HG03060 (cell line): ENCODE results near the gene LIN7B.
"Not testable (repeated sequence)": the region's sequence is repeated elsewhere in the genome, so short reads cannot be mapped to it uniquely, and the experiment has no call there.

Experiments used
- ATAC-seq: cut with Tn5 transposase; IDR thresholded peaks from one replicate; pipeline ENCODE4 v1.9.1; 2021; ENCODE audit warnings: low read depth, moderate number of reproducible peaks; ENCODE audit not compliant: unreplicated experiment

Gene LIN7B

DNA sequence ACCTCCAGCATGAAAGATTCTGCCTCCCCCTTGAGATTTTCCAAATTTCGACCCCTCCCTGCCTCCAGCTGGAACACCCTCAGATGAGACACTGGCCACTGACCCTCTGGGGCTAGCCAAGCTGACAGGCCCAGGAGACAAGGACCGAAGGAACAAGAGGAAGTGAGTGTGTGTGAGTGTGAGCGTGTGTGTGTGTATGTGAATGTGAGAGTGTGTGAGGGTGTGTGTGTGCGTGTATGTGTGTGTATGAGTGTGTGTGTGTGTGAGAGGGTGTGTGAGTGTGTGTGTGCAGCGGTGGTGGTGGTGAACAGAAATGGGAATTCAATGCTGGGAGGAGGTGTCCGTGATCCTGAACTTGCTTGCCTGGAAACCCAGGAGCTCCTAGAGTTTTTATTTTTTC is 27.2 kb downstream of the LIN7B start:
- ATAC-seq, result no peak

DNA sequence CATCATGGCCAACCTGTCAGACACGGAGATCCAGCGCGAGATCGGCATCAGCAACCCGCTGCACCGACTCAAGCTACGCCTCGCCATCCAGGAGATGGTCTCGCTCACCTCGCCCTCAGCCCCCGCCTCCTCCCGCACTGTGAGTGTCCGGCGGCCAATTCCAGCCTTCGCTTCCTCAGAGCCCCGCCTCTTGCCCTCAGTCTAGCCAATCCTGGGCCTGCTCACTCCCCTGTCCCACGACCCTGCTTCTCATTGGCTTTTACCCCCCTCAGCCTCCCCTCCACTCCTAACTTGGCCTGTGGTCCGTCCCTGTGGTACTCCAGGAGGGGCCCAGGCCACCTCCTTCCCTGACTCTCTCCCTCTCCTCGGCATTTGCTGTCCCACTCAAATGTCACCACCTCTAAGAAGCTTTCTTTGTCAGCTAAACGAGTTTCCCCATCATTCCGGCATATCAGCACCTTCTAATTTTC is 28.7 kb downstream of the LIN7B start:
- ATAC-seq, result no peak

DNA sequence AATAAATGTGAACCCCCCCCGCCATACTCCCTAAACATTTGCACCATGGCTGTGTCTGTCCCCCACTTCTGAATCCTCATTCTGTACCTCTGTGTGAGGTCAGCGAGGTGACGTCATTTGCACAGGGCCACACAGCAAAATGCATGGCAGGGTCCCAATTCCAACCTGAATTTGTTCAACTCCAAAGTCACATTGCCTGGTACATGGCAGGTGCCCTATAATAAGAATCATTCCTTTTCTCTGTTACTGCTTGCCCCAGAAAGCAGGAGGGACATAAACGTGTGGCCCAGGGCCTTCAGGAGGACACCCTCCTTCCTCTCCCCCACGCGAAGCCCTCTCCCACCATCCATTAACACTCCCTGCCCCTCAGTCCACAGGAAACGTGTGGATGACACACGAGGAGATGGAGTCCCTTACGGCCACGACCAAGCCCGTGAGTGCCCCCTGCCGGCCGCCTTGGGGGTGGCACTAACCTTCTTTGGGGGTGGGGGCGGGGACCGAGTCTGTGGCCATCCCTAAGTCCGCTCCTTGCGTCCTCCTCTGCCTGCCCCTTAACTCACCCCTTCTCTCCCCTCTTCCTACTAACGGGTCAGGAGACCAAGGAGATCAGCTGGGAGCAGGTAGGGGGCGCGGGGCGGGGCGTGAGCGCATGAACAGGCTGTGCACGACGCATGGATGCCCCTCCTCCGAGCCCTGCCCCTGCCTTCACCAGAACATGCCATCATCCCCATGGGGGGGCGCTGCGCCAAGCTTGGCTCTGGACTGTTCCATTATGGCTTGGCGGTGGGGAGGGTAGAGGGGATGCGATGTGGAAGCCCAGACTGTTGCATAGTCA is 31.6 kb downstream of the LIN7B start:
- ATAC-seq, result no peak

DNA sequence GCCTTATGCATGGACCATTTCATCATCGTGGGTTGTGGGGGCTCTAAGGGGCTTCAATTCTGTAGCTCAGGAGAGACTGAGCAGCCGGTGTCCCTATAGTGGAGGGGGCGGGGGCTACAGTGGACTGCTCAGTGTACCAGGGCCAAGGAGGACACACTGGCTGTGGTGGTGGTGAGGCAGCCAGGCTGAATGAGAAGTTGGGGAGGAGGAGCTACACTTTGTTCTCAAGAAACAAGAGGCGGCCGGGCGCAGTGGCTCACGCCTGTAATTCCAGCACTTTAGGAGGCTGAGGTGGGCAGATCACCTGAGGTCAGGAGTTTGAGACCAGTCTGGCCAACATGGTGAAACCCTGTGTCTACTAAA is 32.2 kb downstream of the LIN7B start:
- ATAC-seq, result not testable (repeated sequence)

DNA sequence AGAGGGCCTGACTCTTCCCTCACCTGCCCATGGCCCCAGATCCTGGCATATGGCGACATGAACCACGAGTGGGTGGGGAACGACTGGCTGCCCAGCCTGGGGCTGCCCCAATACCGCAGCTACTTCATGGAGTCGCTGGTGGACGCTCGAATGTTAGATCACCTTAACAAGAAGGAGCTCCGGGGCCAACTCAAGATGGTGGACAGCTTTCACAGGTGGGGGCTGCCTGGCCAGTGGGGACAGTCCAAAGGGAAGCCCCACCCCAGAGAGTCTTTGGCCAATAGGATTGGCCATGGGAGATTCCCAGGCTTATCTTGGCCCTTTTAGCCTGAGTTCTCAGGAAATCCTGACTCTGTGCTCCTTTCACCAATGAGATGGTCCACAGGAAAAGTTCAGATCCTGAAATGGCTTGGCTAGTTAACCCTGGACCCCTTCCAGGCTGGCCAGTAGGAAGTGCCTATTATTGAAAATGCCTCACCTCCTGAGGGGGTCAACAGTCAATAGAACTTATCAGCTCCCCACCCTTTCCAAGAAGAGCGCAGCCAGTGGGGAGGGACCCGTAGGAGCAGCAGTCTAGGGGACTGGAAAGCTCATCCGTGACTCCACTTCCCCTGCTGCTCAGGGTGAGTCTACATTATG is 34.0 kb downstream of the LIN7B start:
- ATAC-seq, result no peak

DNA sequence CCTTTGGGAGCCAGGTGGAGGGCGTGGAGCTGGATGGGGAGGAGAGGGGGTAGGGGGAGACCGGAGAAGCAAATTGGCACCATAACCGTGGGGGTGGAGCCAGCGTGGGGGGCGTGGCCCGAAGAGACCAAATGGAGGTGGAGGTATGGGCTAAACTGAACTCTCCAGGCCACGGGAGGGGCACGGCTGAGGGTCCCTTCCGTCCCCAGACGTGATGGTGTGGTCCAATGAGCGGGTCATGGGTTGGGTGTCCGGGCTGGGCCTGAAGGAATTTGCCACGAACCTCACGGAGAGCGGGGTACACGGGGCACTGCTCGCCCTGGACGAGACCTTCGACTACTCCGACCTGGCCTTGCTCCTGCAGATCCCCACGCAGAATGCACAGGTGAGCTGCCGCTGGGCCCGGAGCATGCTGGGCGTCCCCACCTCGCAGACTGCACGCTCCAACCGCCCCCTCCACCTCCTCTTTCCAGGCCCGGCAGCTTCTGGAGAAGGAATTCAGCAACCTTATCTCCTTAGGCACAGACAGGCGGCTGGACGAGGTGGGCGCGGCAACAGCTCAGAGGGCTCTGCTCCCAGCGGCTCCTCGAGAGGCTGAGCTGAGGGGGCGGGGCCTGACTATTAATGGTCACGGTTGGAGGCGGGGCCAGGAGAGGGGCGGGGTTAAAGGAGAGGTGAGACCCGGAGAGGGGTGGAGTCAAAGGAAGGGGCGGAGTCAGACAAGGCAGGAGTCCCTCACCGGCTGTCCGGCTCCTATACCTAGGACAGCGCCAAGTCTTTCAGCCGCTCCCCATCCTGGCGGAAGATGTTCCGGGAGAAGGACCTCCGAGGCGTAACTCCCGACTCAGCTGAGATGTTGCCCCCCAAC is 34.8 kb downstream of the LIN7B start:
- no peak for ATAC-seq

DNA sequence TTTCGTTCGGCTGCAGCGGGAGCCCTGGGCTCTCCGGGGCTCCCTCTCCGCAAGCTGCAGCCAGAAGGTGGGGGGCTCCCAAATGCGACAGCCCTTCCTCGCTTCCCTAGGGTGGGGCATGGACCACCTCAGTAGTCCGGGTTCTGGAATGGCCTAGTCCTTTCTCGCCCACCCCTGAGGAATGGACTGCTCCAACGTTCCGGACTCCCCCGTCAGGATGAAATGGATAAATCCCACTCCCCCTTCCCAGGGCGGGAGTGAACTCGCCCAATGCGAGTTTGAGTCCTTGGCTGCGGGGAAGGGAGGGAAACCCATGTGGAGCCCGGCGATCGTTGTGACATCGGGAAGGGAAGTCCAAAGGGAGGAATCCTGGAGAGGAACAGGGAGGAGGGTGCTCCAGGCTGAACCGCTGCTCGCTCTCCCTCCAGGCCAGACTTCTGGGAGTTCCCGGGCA is 35.5 kb downstream of the LIN7B start:
- no peak for ATAC-seq

DNA sequence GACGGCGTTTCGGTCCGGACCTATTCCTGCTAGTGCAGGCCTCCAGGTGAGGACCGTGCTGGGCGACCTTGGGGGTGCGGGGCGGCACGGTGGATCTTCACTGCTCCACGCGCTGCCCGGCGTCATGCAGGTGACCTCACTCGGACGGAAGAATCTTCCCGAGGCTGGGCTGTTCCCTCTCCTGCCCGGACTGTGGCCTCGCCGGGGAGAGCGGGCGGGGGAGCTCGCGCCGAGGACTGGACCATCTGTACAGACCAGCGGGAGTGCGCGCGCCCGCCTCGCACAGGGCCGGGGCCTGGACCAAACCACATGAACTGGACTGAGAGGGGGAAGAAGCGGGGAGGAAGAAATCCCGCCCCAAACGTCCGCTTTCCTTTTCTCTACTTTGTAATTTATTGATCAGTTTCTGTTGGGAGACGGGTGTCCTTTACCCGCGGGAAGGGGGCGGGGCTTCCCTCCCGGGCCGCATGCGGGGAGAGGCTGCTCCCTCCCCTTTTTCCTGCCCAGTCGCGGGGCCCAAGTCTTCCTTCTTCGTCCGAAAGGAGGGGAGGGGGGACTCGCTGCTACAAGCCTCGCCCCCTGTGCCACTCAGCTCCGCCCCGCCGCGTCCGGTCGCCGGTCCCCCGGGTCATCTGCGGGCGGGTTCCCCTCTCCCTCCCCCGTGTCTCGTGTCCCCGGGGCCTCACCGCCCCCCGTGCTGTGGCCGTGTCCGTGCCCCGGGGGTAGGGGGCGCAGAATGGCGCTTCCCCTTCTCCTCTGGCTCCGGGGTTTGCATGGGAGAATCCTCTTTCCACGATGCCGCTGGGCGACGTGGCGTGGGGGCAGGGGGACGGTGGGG is 36.2 kb downstream of the LIN7B start:
- no peak for ATAC-seq

DNA sequence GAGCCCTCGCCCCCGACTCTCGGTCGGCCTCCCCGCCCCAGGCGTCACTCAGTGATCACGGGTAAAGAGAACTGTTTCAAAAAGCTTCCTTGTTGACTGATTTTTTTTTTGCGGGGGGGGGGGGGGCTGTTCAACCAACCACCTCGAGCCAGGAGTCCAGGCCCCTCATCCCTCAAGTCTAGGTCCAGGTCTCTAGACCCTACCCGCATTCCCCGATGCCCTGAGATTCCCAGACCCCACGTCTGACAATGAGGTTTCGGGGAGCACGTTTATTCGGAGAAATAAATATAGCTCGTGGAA is 36.7 kb downstream of the LIN7B start:
- ATAC-seq, result no peak

DNA sequence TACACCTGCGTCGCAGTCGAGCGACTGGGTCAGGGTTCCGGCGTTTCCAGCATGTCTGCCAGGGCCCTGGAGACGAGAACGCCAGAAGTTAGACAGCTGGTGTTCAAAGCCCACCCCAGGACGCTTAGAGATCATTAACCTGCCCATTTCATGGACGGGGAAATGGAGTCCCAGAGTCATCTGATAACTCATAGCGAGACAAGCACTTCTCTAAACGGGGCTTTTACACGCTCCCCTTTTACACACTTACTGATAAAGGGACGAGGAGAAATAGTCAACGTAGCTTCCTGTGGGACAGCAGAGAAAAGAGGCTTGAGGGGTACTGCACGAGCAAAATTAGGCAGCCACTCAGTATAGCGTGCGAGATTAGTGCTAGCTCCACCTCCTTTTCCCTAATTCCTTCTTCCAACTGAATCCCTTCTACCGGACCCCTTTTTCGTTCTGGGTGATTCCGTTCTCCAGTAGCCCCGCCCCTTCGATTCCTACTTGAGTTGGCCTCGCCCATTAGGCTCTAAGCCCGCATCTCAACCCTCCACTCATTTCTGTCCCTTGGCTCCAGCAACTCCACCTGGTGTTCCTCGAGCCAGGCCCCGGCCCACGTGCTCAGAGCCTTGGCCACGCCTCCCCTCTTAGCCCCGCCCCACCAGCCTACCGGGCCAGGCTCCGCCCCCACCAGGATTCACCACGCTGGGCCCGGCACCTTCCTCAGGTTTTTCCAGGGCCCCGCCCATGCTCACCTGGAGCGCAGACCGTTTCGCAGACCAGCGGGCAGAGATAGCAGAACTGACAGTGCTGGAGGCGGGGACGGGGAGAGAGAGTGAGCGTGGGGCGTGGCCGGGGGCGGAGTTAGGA is 37.3 kb downstream of the LIN7B start:
- no peak for ATAC-seq

DNA sequence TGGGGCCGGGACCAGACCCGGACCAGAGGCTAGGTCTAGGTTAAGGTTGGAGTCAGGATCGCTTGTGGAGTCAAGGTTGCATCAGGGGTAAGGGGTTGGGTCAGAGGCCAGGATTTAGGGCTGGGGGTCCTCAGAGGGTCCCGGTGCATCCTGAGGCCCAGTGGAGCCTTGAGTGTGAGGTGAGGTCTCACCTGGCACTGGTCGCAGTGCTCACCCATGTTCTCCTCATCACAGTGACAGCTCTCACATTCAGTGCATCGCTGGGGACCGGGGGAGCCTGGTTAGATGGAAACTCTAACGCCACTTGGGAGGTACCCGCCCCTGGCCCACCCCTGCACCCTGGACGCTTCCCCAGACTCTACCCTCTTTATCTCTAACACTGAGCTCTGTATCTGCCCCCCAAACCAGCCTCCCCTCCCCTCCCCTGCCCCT is 38.0 kb downstream of the LIN7B start:
- no peak for ATAC-seq

DNA sequence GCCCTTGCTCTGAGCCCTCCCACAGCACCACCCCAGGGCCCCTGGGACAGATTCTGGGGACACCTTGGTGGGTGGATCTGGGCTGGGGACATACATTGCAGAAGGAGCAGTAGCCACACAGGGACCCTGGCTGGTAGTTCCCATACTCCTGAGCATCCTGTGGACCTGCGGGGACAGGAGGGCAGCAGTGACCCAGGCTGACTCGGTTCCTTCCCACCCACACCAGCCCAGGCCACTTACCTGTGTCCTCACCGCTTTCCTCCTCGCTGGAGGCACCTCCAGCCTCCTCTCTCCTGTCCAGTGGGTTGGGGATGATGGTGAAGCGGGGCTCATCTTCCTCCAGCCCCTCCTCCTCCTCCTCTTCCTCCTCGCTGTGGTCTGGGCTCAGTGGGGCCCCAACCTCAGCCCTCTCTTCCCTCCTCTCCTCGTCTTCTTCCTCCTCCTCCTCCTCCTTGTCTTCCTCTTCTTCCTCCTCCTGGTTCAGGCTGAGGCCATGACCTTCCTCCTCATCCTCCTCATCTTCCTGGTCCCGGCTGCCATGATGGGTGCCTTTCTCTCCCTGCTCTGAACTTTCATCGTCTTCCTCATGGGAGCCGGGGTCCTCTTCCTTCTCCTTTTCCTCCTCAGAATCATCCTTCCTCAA is 39.1 kb downstream of the LIN7B start:
- ATAC-seq, result no peak

DNA sequence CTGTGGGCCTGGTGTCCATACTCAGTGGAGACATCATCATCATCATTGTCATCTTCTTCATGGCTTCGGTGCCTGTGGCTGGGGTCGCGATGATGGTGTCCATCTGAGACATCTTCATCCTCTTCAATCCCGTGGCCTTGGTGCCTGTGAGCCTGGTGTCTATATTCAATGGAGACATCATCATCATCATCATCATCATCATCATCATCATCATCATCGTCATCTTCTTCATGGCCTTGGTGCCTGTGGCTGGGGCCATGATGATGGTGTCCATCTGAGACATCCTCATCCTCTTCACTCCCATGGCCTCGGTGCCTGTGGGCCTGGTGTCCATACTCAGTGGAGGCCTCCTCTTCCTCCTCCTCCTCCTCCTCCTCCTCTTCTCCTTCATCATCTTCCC is 40.1 kb downstream of the LIN7B start:
- no peak for ATAC-seq

DNA sequence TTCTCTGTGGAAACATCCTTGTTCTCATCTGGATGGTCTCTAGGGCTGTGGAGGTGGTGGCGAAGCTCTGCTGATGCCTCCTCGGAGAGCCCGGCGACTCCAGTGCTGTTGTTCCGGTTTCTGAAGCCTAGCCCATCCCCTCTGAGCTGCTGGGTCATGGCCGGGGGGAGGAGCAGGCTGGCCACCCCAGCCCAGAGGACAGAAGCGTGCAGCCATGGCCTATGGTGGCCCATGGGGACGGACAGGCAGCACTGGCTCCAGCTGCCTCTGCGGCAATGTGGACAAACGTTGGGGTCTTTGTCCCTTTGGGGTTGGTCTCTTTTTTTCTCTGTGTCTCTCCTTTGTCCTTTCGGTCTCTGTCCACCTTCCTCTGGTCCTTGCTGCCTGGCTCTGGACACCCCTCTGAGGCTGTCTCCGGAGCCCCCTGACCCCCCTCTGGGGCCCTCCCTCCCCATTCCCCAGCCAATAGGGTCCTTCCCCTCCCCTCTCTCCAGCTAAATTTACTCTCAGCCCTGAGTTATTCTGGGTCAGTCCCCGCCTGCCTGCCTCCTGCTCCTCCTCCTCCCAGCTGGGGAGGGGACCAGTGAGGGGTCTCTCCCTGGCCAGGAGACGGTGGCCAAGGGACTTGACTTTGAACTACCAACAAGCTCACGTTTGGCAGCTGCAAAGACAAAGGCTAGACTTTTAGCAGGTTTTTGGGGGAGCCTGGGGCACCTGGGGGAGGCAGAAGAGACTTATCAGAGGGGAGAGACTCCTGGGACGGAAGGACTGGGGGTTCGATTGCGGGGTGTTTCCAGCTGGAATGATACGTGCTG is 41.0 kb downstream of the LIN7B start, which contains the start of gene HRC:
HRC (minus strand) TSS at position 392 of the 815 bp plus-strand sequence; CDS start at position 233, 159 bp downstream.
- ATAC-seq, result no peak

DNA sequence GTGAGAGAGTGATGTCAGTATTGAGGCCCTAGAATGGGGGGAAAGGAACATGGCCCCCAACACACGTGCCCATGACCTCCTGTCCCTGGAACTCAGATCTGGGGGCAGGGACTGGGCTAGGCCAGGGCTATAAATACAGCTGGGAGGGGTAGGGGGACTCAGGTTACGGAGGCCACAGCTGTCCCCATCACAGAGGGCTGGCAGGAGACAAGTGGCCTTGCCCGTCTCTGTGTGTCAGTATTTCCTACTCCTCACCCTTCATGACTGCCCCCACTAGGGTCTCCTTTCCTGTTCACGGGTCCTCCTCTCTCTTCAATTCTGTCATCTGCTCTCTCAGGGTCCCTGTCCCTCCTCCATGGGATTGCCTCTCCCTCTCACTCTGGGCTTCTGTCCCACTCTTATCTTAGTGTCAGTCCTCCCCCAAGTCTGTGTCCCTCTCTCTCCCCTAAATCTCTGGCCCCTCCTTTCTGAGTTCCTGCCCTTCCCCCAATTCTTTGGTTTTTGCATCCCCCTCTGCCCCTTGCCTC is 41.7 kb downstream of the LIN7B start:
- ATAC-seq, result no peak

DNA sequence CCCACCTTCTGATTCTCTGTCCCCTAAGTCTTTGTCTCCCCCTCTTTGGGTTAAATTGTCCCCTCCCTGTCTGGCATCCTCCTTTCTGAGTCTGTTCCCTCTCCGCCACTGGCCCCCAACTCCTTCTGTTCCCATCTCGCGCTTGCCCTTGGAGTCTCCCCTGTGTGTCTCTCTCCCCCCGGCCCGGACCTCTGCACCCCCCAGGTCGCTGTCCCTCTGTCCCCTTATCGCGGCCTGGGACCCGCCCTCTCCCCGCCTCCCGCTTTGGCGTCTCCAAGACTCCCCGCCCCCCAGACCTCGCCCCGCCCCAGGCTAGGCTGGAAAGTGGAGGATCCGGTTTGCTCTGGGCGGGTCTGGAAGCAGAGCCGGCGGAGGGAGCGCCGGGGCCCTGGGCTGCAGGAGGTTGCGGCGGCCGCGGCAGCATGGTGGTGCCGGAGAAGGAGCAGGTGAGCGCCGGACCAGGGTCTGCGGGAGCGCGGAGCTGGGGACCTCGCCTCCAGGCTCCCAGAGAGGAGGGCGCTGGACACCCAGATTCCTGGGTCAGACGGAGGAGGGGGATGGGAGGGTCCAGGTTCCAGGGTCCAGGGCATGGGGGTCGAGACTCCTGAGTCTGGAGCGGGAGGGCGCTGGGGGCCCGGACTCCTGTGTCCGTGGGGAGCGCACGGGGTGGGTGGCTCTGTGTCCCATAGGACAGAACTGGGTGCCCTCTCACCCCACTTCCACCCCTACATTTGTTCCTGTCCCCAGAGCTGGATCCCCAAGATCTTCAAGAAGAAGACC is 43.5 kb downstream of the LIN7B start, which contains the start of gene TRPM4:
TRPM4 (plus strand) TSS at position 348 of the 780 bp plus-strand sequence; CDS start at position 423, 75 bp downstream.
- ATAC-seq, result no peak
